GM12878 (cell line): ENCODE results near the gene PHACTR3. TPM values are rescaled to one million over a fixed set of nuclear protein-coding genes. Genes with fewer than 3 reads are reported as not detected.

Source experiments
- ATAC-seq: fragments of 200-7000 bp; cut with Tn5 transposase; 3 replicates; pipeline ENCODE4 v1.9.1; 2020; ENCODE audit warnings: mild to moderate bottlenecking, moderate library complexity
- BruUV-seq: library from RNA; stranded (reverse); fragments of 400-500 nt; replicated peaks from 2 replicates; lab custom pipeline; 2021; lab: Mats Ljungman, UMichigan
- CTCF ChIA-PET: fragments of 300-600 bp; sonication (Branson Sonifier 250); formaldehyde crosslinking; extraction: SDS; loops from one replicate; lab custom pipeline; 2021; ENCODE audit warnings: inconsistent platforms; lab: Yijun Ruan, JAX
- POLR2A ChIA-PET: fragments of 350-600 bp; formaldehyde crosslinking; extraction: SDS; loops from one replicate; lab custom pipeline; 2021; ENCODE audit warnings: inconsistent platforms; lab: Charles Lee
- RAD21 ChIA-PET: fragments of 300-600 bp; sonication (Branson Sonifier 250); formaldehyde crosslinking; loops from one replicate; lab custom pipeline; 2023; ENCODE audit warnings: antibody characterized with exemption; ENCODE audit not compliant: unreplicated experiment; lab: Charles Lee
- SMC1A ChIA-PET: fragments of 300-600 bp; sonication (Branson Sonifier 250); formaldehyde crosslinking; loops from one replicate; lab custom pipeline; 2023; ENCODE audit not compliant: unreplicated experiment, uncharacterized antibody; lab: Charles Lee
- DNase-seq: peaks from one replicate; pipeline ENCODE4 v3.0.0-alpha.2; 2011; ENCODE audit warnings: low read depth, low spot score
- FAIRE-seq: peaks from 3 replicates; lab custom pipeline; 2011; peaks lifted over from hg19 to GRCh38; lab: Jason Lieb, UNC
- H2AFZ ChIP-seq: 2 replicates; pipeline ENCODE4 v1.6.0; 2011; ENCODE audit warnings: low read depth, low read length, control low read depth; ENCODE audit not compliant: control insufficient read depth
- H3K27ac ChIP-seq: 2 replicates; pipeline ENCODE4 v1.5.1; 2011; ENCODE audit warnings: control low read depth; ENCODE audit not compliant: control insufficient read depth, insufficient read depth
- H3K27me3 ChIP-seq, 2 experiments: replicated peaks in 1 of 2; 2 replicates each; pipeline versions ENCODE4 v1.6.0 to v1.6.1; 2011; ENCODE audit warnings: low read length in 1 of 2; ENCODE audit not compliant: control insufficient read depth in 2 of 2, insufficient read depth in 2 of 2
- H3K36me3 ChIP-seq, 2 experiments: 2 replicates each; pipeline ENCODE4 v1.5.1; 2011; ENCODE audit warnings: low read length in 1 of 2; ENCODE audit not compliant: control insufficient read depth in 2 of 2, insufficient read depth in 2 of 2
- H3K4me1 ChIP-seq: 2 replicates; pipeline ENCODE4 v1.6.1; 2011; ENCODE audit warnings: mild to moderate bottlenecking, low read length, moderate library complexity, mixed read lengths; ENCODE audit not compliant: control insufficient read depth, insufficient read depth
- H3K4me2 ChIP-seq: 2 replicates; pipeline ENCODE4 v1.6.0; 2011; ENCODE audit warnings: control low read depth; ENCODE audit not compliant: control insufficient read depth, insufficient read depth
- H3K4me3 ChIP-seq: fragments of 200-600 bp; sonication (generic); 2 replicates; pipeline ENCODE4 v1.5.1; 2016
- H3K79me2 ChIP-seq: 2 replicates; pipeline ENCODE4 v1.6.0; 2011; ENCODE audit warnings: low read length; ENCODE audit not compliant: control insufficient read depth, insufficient read depth
- H3K9ac ChIP-seq: 2 replicates; pipeline ENCODE4 v1.8.0; 2011; ENCODE audit warnings: low read length, control low read depth, mixed read lengths; ENCODE audit not compliant: control insufficient read depth, insufficient read depth
- H3K9me3 ChIP-seq: replicated peaks from 3 replicates; pipeline ENCODE4 v1.5.1; 2011; ENCODE audit warnings: mild to moderate bottlenecking, low read length; ENCODE audit not compliant: control insufficient read depth, insufficient read depth
- H4K20me1 ChIP-seq: 2 replicates; pipeline ENCODE4 v1.6.0; 2011; ENCODE audit not compliant: control insufficient read depth, insufficient read depth
- CREM ChIP-seq: IDR thresholded peaks from 2 replicates; pipeline ENCODE4 v1.6.1; 2014; ENCODE audit warnings: antibody characterized with exemption, low read depth
- SRF ChIP-seq, 2 experiments: IDR thresholded peaks; 2 replicates each; pipeline ENCODE4 v1.6.1; 2011; ENCODE audit warnings: low read depth in 2 of 2, low read length in 2 of 2, mild to moderate bottlenecking in 1 of 2, moderate library complexity in 1 of 2
- ZBED1 ChIP-seq: IDR thresholded peaks from 2 replicates; pipeline ENCODE4 v1.6.1; 2016; ENCODE audit warnings: borderline replicate concordance
- WGBS: methylation state at CpG from one replicate; pipeline ENCODE4 v1.1.6; 2016; ENCODE audit warnings: low lambda C conversion rate; ENCODE audit not compliant: insufficient replicate concordance, insufficient coverage; ENCODE audit errors: missing lambda C conversion rate; 5-methylcytosine and 5-hydroxymethylcytosine counted together
- in situ Hi-C: fragments of 300-500 bp; cut with MboI; formaldehyde crosslinking; loops from 9 replicates; pipeline ENCODE4 v1.14.3; 2018; ENCODE audit warnings: mixed read lengths
- intact Hi-C: fragments of 100-400 bp; cut with micrococcal nuclease; formaldehyde crosslinking; loops from one replicate; pipeline ENCODE4 v1.14.2; 2022; ENCODE audit not compliant: unreplicated experiment
- polyA plus RNA-seq, 11 experiments: library from polyadenylated mRNA; depleted of rRNA in 4 of 11; unstranded in 6 of 11; stranded (reverse) in 5 of 11; fragments of >200 nt; fragmentation: Nextera tagmentation in 4 of 11; fragmentation: Illumina TruSeq in 1 of 11; extraction: Ambion mirVana in 4 of 11; extraction: Trizol in 1 of 11; gene quantifications; 1 replicate in 1 of 11; 2 replicates in 10 of 11; pipeline versions ENCODE4 v1.2.1 to v1.2.3, GENCODE V29; 2011 to 2016; ENCODE audit warnings: inconsistent platforms in 2 of 11, missing spikeins in 2 of 11, low read depth in 1 of 11
- total RNA-seq, 4 experiments: library from RNA; depleted of rRNA in 3 of 4; stranded (reverse); fragments of >200 nt in 3 of 4; fragmentation: Illumina TruSeq in 1 of 4; extraction: Trizol in 1 of 4; gene quantifications; 2 replicates each; pipeline versions ENCODE4 v1.2.1 to v1.2.3, GENCODE V29; 2013 to 2021
- TF ChIP-seq, protein P1 (sequence below): IDR thresholded peaks from 2 replicates; pipeline ENCODE4 v1.6.1; 2011; ENCODE audit warnings: mild to moderate bottlenecking, low read depth, low read length, moderate library complexity; ENCODE audit not compliant: insufficient replicate concordance
- TF ChIP-seq, protein P2 (sequence below): IDR thresholded peaks from 2 replicates; pipeline ENCODE4 v1.6.1; 2011; ENCODE audit warnings: borderline replicate concordance, low read depth, mild to moderate bottlenecking, moderate library complexity, low read length; ENCODE audit not compliant: insufficient read depth, poor library complexity, severe bottlenecking

PHACTR3 gene
- total and polyA plus RNA-seq, 10 of the 15 experiments (the other 5 are each of a cell fraction or from before 2014, with no cell fraction given) = 0.17 to 2.7 (median 0.27) TPM; not detected in 1

DNA sequence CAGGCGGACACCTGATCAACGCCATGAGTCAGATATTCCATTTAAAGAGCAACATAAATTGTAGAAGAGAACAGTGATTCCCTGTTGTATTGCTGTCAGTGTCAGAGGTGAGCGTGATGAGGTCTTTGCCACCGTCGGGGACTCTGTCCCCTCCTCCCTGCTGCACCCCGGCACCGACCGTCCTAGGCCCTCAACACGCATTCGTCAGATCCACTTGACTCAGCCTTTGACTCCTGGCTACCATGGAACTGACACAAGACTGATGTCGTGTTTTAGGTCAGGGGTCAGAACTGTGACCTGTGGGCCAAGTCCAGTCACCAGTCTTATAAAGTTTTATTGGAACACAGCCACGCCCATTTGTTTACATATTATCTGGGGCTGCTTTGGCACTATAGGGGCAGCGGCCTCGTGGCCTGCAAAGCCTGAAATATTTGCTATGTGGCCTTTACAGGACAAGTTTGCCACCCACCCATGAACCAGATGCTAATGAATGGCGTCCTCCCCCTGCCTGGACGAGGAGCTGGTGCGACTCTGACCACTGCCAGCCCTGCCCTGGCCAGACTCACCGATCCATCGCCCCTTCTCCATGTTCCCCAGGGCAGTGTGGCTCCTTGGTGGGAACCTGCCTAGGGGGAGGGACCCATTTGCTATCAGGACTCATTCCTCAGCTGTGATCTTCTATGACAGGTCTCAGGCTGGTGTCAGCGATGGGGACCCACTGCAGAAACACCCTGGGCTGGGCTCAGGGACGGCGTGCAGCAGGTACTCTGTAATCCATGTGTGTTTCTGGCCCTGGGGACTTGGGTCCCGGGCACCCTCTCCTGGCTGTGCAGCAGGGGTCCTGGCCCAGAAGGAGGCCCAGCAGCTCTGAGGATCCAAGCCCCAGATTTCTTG lies 37.5 kb upstream of the PHACTR3 start:
- RAD21 ChIA-PET = no interaction called here
- Histone ChIP-seq H3K4me1 (0 out of 2 replicates have a peak, but pooled peaks cover under 1% of the 10 kb centered on the region), H3K4me2 (no peak overlapping the region), H3K9ac (no peak overlapping the region), H3K27me3 (no peaks in the 10 kb centered on the region; a peak in 1 of 4 replicates), H3K27ac (no peak overlapping the region), H3K9me3 (no peaks in the 10 kb centered on the region), H3K4me3 (no peak overlapping the region), H4K20me1 (no peaks in the 10 kb centered on the region), H2AFZ (no peak overlapping the region), H3K36me3 (no peaks in the 10 kb centered on the region), H3K79me2 (no peaks in the 10 kb centered on the region)
- CTCF ChIA-PET = no interaction called here
- ATAC-seq (no peak), DNase-seq (no peak), FAIRE-seq (no peak)
- no TSS peak for BruUV-seq
- TF ChIP-seq CREM = no peak
- intact Hi-C loops (no loop called here), in situ Hi-C loops (no loop called here)
- POLR2A ChIA-PET = no interaction called here
- 30% methylated on average over 23 of the region's 23 CpGs for WGBS
- SMC1A ChIA-PET = no interaction called here

DNA sequence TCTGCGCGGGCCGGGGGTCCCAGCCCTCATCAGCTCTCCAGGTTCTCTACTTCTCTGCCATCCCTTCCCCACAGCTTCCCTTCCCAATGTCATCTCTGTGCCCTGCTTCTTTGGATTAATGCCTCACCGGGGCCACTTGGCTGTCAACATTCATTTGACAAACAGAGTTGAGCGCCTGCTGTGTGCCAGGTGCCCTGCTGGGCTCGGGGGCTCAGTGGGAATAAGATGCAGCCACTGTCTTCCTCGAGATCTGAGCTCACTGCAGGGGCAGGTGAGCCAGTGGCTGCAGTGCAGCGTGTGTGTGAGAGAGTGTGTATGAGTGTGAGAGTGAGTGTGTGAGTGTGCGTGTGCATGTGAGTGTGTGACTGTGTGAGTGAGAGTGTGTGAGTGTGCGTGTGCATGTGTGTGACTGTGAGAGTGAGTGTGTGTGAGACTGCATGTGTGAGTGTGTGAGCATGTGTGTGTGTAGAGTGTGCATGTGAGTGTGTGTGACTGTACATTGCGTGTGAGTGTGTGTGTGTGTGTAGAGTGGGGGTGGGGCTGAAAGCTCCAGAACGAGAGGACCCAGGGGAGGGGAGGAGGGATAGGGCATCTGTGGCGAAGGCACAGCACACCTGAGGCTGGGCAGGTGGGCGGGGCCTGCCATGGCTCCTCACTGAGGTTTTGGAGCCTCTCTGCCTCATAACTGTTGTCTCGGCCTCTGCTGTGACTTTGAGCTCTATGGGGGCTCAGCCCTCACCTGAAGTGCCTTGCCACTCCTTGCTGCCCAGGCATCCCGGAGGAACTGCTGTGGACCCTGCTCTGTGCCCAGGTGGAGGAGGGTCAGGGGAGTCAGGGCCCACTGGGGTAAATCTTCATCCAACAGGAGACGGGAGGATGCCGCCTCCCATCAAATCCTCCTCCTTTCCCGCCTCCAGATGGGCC lies 36.5 kb upstream of the PHACTR3 start:
- H3K36me3 ChIP-seq = no peaks in the 10 kb centered on the region
- in situ Hi-C loops (no loop called here), intact Hi-C loops (no loop called here)
- H3K27ac ChIP-seq = no peak overlapping the region
- RAD21 ChIA-PET = no interaction called here
- H4K20me1 ChIP-seq = no peaks in the 10 kb centered on the region
- no peak overlapping the region for H3K4me2 ChIP-seq
- H3K27me3 ChIP-seq = no peaks in the 10 kb centered on the region; a peak in 1 of 4 replicates
- DNase-seq (no peak), FAIRE-seq (no peak), ATAC-seq (no peak)
- SMC1A ChIA-PET = no interaction called here
- BruUV-seq = no TSS peak
- no peak overlapping the region for H3K9ac ChIP-seq
- 0 out of 2 replicates have a peak, but pooled peaks cover 2% of the 10 kb centered on the region for H3K4me1 ChIP-seq
- no peaks in the 10 kb centered on the region for H3K9me3 ChIP-seq
- CTCF ChIA-PET = no interaction called here
- 37% methylated on average over 19 of the region's 19 CpGs for WGBS
- no peak for TF ChIP-seq SRF (IDR thresholded peaks at IDR 0.05; ENCODE audit: low read depth in 2 of 2, low read length in 2 of 2)
- TF ChIP-seq ZBED1 = no peak
- TF ChIP-seq, protein P1, sequence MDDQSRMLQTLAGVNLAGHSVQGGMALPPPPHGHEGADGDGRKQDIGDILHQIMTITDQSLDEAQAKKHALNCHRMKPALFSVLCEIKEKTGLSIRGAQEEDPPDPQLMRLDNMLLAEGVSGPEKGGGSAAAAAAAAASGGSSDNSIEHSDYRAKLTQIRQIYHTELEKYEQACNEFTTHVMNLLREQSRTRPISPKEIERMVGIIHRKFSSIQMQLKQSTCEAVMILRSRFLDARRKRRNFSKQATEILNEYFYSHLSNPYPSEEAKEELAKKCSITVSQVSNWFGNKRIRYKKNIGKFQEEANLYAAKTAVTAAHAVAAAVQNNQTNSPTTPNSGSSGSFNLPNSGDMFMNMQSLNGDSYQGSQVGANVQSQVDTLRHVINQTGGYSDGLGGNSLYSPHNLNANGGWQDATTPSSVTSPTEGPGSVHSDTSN = peak; percentile 20
- TF ChIP-seq, protein P2, sequence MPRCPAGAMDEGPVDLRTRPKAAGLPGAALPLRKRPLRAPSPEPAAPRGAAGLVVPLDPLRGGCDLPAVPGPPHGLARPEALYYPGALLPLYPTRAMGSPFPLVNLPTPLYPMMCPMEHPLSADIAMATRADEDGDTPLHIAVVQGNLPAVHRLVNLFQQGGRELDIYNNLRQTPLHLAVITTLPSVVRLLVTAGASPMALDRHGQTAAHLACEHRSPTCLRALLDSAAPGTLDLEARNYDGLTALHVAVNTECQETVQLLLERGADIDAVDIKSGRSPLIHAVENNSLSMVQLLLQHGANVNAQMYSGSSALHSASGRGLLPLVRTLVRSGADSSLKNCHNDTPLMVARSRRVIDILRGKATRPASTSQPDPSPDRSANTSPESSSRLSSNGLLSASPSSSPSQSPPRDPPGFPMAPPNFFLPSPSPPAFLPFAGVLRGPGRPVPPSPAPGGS = peak; percentile 27
- H2AFZ ChIP-seq = no peak overlapping the region
- H3K79me2 ChIP-seq = no peaks in the 10 kb centered on the region
- H3K4me3 ChIP-seq = no peak overlapping the region
- POLR2A ChIA-PET = no interaction called here
